GM23248 (cell line): Measurements from ENCODE around the gene STAC3.

ENCODE experiments used
- EZH2 ChIP-seq: fragments of 200-600 bp; sonication (generic); IDR thresholded peaks from 2 replicates; pipeline ENCODE4 v1.6.1; 2018; ENCODE audit warnings: antibody characterized with exemption, mild to moderate bottlenecking; ENCODE audit not compliant: insufficient read depth, poor library complexity, severe bottlenecking
- EZH2phosphoT487 ChIP-seq: fragments of 200-600 bp; sonication (generic); IDR thresholded peaks from 2 replicates; pipeline ENCODE4 v1.6.1; 2018; ENCODE audit warnings: antibody characterized with exemption, moderate library complexity, mild to moderate bottlenecking, low read depth; ENCODE audit not compliant: insufficient read depth

- no peak for TF ChIP-seq EZH2phosphoT487
- no peak for TF ChIP-seq EZH2
Observed at GRCh38 chr12:57230381-57231155, 20.4 kb downstream of the STAC3 start.
